ENCODE measurements around the gene DEFB125. TPM values are rescaled to one million over a fixed set of nuclear protein-coding genes. Genes with fewer than 3 reads are reported as not detected.

Gene DEFB125
- total RNA-seq (2014; rRNA removed; shearing (Covaris generic)): not detected in 2 replicates

GRCh38 chr20:87401-87800, at the start of gene DEFB125:
Gene DEFB125, plus strand, starts transcription at chr20:87672. Its CDS starts 38 bp downstream, at chr20:87710.

GRCh38 chr20:142290-142689, 54.8 kb downstream of the DEFB125 start, which contains the start of gene DEFB126:
Gene DEFB126, plus strand, starts transcription at chr20:142590. Its CDS starts 39 bp downstream, at chr20:142629.

Other genes with a start within 250 kb of the DEFB125 start
- not detected in 2 replicates for gene DEFB126, start 54.9 kb downstream of the DEFB125 start, total RNA-seq (2014; rRNA removed; shearing (Covaris generic))
- not detected in 2 replicates for gene DEFB127, start 69.8 kb downstream of the DEFB125 start, total RNA-seq (2014; rRNA removed; shearing (Covaris generic))
- gene DEFB128, start 102.0 kb downstream of the DEFB125 start, total RNA-seq (2014; rRNA removed; shearing (Covaris generic)): not detected in 2 replicates
- not detected in 2 replicates for gene DEFB129, start 139.6 kb downstream of the DEFB125 start, total RNA-seq (2014; rRNA removed; shearing (Covaris generic))
- not detected in 2 replicates for gene DEFB132, start 170.1 kb downstream of the DEFB125 start, total RNA-seq (2014; rRNA removed; shearing (Covaris generic))
- 1.1 and 1.9 TPM in 2 replicates for gene C20orf96, start 203.1 kb downstream of the DEFB125 start, total RNA-seq (2014; rRNA removed; shearing (Covaris generic))
- gene ZCCHC3, start 209.9 kb downstream of the DEFB125 start, total RNA-seq (2014; rRNA removed; shearing (Covaris generic)): 28.0 and 28.7 TPM in 2 replicates
- 6.9 and 7.7 TPM in 2 replicates for gene SOX12, start 237.9 kb downstream of the DEFB125 start, total RNA-seq (2014; rRNA removed; shearing (Covaris generic))

Data from A375 (cell line).